Neural cell (in vitro differentiated cells): ENCODE data around the gene ACOT6. TPM values are rescaled to one million over a fixed set of nuclear protein-coding genes. Genes with fewer than 3 reads are reported as not detected.

Experiments
- H2AFZ ChIP-seq: fragments of 200-600, 300-800 bp; sonication (generic), shearing (Covaris generic); 2 replicates; pipeline ENCODE4 v1.6.0; 2014; ENCODE audit warnings: low read depth, mild to moderate bottlenecking, antibody characterized with exemption, low read length, moderate library complexity
- H3F3A ChIP-seq: fragments of 200-600 bp; shearing (Covaris generic); 2 replicates; pipeline ENCODE4 v1.6.1; 2016; ENCODE audit warnings: mild to moderate bottlenecking, moderate library complexity, mixed read lengths, antibody characterized with exemption, low read length; ENCODE audit not compliant: insufficient read depth, poor library complexity, severe bottlenecking
- H3K27ac ChIP-seq: fragments of 200-600, 300-800 bp; sonication (generic), shearing (Covaris generic); 2 replicates; pipeline ENCODE4 v1.5.1; 2014; ENCODE audit warnings: mild to moderate bottlenecking, low read length, moderate library complexity
- H3K27me3 ChIP-seq: fragments of 300-800, 200-600 bp; sonication (generic), shearing (Covaris generic); 2 replicates; pipeline ENCODE4 v1.6.0; 2014; ENCODE audit warnings: mild to moderate bottlenecking, low read depth, low read length, moderate library complexity; ENCODE audit not compliant: insufficient read depth
- H3K36me3 ChIP-seq: fragments of 300-800, 200-600 bp; sonication (generic), shearing (Covaris generic); 2 replicates; pipeline ENCODE4 v1.5.1; 2014; ENCODE audit warnings: mild to moderate bottlenecking, antibody characterized with exemption, low read length, moderate library complexity; ENCODE audit not compliant: insufficient read depth
- H3K4me2 ChIP-seq: fragments of 300-800, 200-600 bp; sonication (generic), shearing (Covaris generic); 2 replicates; pipeline ENCODE4 v1.6.0; 2014; ENCODE audit warnings: mild to moderate bottlenecking, low read length
- H3K4me3 ChIP-seq: fragments of 300-800, 200-600 bp; sonication (generic), shearing (Covaris generic); 2 replicates; pipeline ENCODE4 v1.5.1; 2014; ENCODE audit warnings: mild to moderate bottlenecking, low read length, moderate library complexity
- H3K79me2 ChIP-seq: fragments of 200-600 bp; shearing (Covaris generic); replicated peaks from 2 replicates; pipeline ENCODE4 v1.6.0; 2014; ENCODE audit warnings: mild to moderate bottlenecking, low read length, moderate library complexity; ENCODE audit not compliant: insufficient read depth
- H3K9ac ChIP-seq: fragments of 300-800, 200-600 bp; sonication (generic), shearing (Covaris generic); 2 replicates; pipeline ENCODE4 v1.6.1; 2016; ENCODE audit warnings: mild to moderate bottlenecking, low read length, mixed read lengths
- H3K9me2 ChIP-seq: fragments of 200-600 bp; shearing (Covaris generic); 2 replicates; pipeline ENCODE4 v1.6.1; 2016; ENCODE audit warnings: mild to moderate bottlenecking, low read length, mixed read lengths; ENCODE audit not compliant: insufficient read depth
- H3K9me3 ChIP-seq: fragments of 200-600, 300-800 bp; sonication (generic), shearing (Covaris generic); 2 replicates; pipeline ENCODE4 v1.6.1; 2016; ENCODE audit warnings: mild to moderate bottlenecking, mixed run types, low read length, moderate library complexity, mixed read lengths
- H4K20me1 ChIP-seq: fragments of 200-600 bp; shearing (Covaris generic); 2 replicates; pipeline ENCODE4 v1.6.1; 2016; ENCODE audit warnings: mild to moderate bottlenecking, mixed run types; ENCODE audit not compliant: insufficient read depth
- EP300 ChIP-seq: fragments of 450-650 bp; conservative IDR thresholded peaks from 2 replicates; pipeline ENCODE4 v1.6.1; 2014; ENCODE audit warnings: antibody characterized with exemption, mild to moderate bottlenecking, moderate library complexity; ENCODE audit not compliant: poor library complexity, severe bottlenecking
- EZH2 ChIP-seq: fragments of 200-600, 300-800 bp; shearing (Covaris generic), sonication (generic); IDR thresholded peaks from 2 replicates; pipeline ENCODE4 v1.6.1; 2014; ENCODE audit warnings: antibody characterized with exemption, low read length, borderline replicate concordance, mild to moderate bottlenecking; ENCODE audit not compliant: insufficient read depth, poor library complexity, severe bottlenecking
- MXI1 ChIP-seq: fragments of 450-650 bp; conservative IDR thresholded peaks from 2 replicates; pipeline ENCODE4 v1.6.1; 2014; ENCODE audit warnings: antibody characterized with exemption, mild to moderate bottlenecking; ENCODE audit not compliant: poor library complexity, severe bottlenecking
- POLR2AphosphoS5 ChIP-seq: IDR thresholded peaks from 2 replicates; pipeline ENCODE4 v1.6.1; 2012
- RAD21 ChIP-seq: fragments of 450-650 bp; conservative IDR thresholded peaks from 2 replicates; pipeline ENCODE4 v1.6.1; 2014; ENCODE audit warnings: antibody characterized with exemption, mild to moderate bottlenecking, moderate library complexity
- SMC3 ChIP-seq: fragments of 450-650 bp; conservative IDR thresholded peaks from 2 replicates; pipeline ENCODE4 v1.6.1; 2014; ENCODE audit warnings: antibody characterized with exemption, mild to moderate bottlenecking, moderate library complexity; ENCODE audit not compliant: poor library complexity
- TAF1 ChIP-seq: IDR thresholded peaks from 2 replicates; pipeline ENCODE4 v1.6.1; 2012; ENCODE audit warnings: low read depth
- polyA plus RNA-seq: library from polyadenylated mRNA; depleted of rRNA; stranded (reverse); fragments of >200 nt; gene quantifications from 2 replicates; pipeline ENCODE4 v1.2.3, GENCODE V29; 2014
- TF ChIP-seq, protein P1 (sequence below): fragments of 450-650 bp; IDR thresholded peaks from 2 replicates; pipeline ENCODE4 v1.5.1; 2014; ENCODE audit warnings: antibody characterized with exemption, mild to moderate bottlenecking, moderate library complexity; ENCODE audit not compliant: poor library complexity, severe bottlenecking
- TF ChIP-seq, protein P2 (sequence below): IDR thresholded peaks from 2 replicates; pipeline ENCODE4 v1.6.1; 2012; ENCODE audit warnings: borderline replicate concordance

ACOT6 gene
- polyA plus RNA-seq, 1 donor from 2014 or later = not detected

DNA sequence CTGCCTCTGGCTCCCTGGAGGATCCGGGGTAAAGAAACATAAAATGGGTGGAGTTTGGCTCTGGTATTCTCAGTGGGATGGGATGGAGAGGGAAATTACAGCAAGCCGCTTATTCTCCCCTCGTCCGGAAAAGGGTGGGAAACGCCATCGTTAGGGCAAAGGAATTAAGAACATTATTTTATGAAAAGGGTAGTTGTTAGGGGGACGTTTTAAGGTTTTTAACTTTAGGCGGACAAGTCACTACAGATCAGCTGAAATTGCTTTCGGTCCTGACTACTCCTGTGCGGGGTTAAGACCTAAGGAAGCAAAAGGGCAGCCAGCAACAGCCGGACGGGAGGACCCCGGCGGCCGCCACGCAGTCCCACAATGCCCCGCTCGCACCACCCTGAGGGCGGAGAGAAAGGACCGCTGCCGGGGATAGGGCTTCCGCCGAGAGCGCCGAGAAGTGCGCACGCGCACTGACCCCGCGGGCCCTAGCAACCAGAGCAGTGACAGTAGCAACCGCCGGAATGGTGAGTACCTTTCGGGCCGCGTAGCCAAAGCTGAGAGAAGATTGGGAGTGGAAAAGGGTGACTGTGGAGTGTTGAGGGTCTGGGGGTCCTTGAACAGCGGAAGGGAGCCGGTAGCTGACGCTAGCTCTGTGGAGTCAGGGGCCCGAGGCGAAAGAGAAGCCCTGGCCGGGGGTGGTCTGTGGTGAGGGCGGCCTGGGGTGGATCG, 32.4 kb downstream of the ACOT6 start, which contains the start of gene DNAL1:
TSS of gene DNAL1 (plus strand) at position 456 of the 717 bp plus-strand sequence. CDS start at position 510, 54 bp downstream.
- no peaks in the 10 kb centered on the region for H3K27me3 ChIP-seq
- H2AFZ ChIP-seq = peak within 1 kb of the TSS; percentile 84
- no peaks in the 10 kb centered on the region for H3K9me2 ChIP-seq
- H3F3A ChIP-seq = no peaks in the 10 kb centered on the region
- no peaks in the 10 kb centered on the region for H3K36me3 ChIP-seq
- H3K79me2 ChIP-seq = peaks cover 18% of the 10 kb centered on the region
- TF ChIP-seq EZH2 (no peak), POLR2AphosphoS5 (peak; percentile 69), MXI1 (peak; percentile 79), SMC3 (peak; percentile 32), RAD21 (peak; percentile 29), TAF1 (no peak), EP300 (no peak)
- TF ChIP-seq, protein P1, sequence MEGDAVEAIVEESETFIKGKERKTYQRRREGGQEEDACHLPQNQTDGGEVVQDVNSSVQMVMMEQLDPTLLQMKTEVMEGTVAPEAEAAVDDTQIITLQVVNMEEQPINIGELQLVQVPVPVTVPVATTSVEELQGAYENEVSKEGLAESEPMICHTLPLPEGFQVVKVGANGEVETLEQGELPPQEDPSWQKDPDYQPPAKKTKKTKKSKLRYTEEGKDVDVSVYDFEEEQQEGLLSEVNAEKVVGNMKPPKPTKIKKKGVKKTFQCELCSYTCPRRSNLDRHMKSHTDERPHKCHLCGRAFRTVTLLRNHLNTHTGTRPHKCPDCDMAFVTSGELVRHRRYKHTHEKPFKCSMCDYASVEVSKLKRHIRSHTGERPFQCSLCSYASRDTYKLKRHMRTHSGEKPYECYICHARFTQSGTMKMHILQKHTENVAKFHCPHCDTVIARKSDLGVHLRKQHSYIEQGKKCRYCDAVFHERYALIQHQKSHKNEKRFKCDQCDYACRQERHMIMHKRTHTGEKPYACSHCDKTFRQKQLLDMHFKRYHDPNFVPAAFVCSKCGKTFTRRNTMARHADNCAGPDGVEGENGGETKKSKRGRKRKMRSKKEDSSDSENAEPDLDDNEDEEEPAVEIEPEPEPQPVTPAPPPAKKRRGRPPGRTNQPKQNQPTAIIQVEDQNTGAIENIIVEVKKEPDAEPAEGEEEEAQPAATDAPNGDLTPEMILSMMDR = peak; percentile 23
- TF ChIP-seq, protein P2, sequence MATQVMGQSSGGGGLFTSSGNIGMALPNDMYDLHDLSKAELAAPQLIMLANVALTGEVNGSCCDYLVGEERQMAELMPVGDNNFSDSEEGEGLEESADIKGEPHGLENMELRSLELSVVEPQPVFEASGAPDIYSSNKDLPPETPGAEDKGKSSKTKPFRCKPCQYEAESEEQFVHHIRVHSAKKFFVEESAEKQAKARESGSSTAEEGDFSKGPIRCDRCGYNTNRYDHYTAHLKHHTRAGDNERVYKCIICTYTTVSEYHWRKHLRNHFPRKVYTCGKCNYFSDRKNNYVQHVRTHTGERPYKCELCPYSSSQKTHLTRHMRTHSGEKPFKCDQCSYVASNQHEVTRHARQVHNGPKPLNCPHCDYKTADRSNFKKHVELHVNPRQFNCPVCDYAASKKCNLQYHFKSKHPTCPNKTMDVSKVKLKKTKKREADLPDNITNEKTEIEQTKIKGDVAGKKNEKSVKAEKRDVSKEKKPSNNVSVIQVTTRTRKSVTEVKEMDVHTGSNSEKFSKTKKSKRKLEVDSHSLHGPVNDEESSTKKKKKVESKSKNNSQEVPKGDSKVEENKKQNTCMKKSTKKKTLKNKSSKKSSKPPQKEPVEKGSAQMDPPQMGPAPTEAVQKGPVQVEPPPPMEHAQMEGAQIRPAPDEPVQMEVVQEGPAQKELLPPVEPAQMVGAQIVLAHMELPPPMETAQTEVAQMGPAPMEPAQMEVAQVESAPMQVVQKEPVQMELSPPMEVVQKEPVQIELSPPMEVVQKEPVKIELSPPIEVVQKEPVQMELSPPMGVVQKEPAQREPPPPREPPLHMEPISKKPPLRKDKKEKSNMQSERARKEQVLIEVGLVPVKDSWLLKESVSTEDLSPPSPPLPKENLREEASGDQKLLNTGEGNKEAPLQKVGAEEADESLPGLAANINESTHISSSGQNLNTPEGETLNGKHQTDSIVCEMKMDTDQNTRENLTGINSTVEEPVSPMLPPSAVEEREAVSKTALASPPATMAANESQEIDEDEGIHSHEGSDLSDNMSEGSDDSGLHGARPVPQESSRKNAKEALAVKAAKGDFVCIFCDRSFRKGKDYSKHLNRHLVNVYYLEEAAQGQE = no peak
- H3K4me3 ChIP-seq = peak within 1 kb of the TSS; percentile 89
- peak within 1 kb of the TSS; percentile 75 for H3K27ac ChIP-seq
- H4K20me1 ChIP-seq = no peaks in the 10 kb centered on the region
- peak within 1 kb of the TSS; percentile 76 for H3K9ac ChIP-seq
- H3K4me2 ChIP-seq = peak within 1 kb of the TSS; percentile 92
- no peaks in the 10 kb centered on the region for H3K9me3 ChIP-seq

DNA sequence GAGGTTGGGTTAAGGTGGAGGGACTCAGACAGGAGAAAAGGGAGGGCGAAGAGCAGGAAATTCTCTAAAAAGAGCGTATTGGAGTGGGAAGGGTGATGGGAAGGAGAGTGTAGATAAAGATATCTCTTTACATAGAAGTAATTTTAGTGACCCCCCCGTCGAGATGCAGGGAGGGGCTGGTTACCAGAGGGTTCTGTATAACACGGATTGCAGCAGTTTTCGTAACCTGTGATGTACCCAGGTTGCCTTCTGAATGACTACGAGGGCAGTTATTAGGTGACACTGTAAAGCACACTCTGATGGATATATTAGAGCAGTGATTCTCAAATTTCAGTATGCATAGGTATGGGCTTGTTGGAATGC, 32.9 kb downstream of the ACOT6 start:
- TF ChIP-seq, protein P2 = no peak
- TF ChIP-seq EP300 = no peak
- TF ChIP-seq, protein P1 = no peak
- no peak for TF ChIP-seq POLR2AphosphoS5
- no peak for TF ChIP-seq MXI1
- no peak for TF ChIP-seq TAF1
- no peak for TF ChIP-seq RAD21
- no peak for TF ChIP-seq EZH2
- TF ChIP-seq SMC3 = no peak
- Histone ChIP-seq H3F3A (no peaks in the 10 kb centered on the region), H3K27me3 (no peaks in the 10 kb centered on the region), H3K9me2 (no peaks in the 10 kb centered on the region), H3K9me3 (no peaks in the 10 kb centered on the region), H3K36me3 (no peaks in the 10 kb centered on the region), H2AFZ (peak overlapping the region; percentile 84), H3K4me3 (peak overlapping the region; percentile 89), H3K27ac (peak overlapping the region; percentile 75), H3K4me2 (peak overlapping the region; percentile 92), H3K9ac (peak overlapping the region; percentile 76), H3K79me2 (peaks cover 24% of the 10 kb centered on the region), H4K20me1 (no peaks in the 10 kb centered on the region)
